Spleen (tissue), 11 donors: ENCODE results near the gene GBE1. TPM values are rescaled to one million over a fixed set of nuclear protein-coding genes. Genes with fewer than 3 reads are reported as not detected.
A peak's percentile ranks its signal among the peaks of the same experiment; 100 is the strongest.

ENCODE experiments used
- DNase-seq: peaks from one replicate; pipeline ENCODE4 v3.0.0-alpha.2; 2020
- H3K27ac ChIP-seq, 8 donors: fragments of 200-600 bp; sonication (generic) in 7 of 8; 1 replicate in 4 of 8; 2 replicates in 4 of 8; pipeline versions ENCODE4 v1.5.0 to v1.8.0; 2016 to 2021; ENCODE audit warnings: inconsistent platforms in 4 of 8, mild to moderate bottlenecking in 4 of 8, moderate library complexity in 1 of 8
- H3K27me3 ChIP-seq, 7 donors: fragments of 200-600 bp; sonication (generic) in 6 of 7; replicated peaks in 1 of 7; 1 replicate in 4 of 7; 2 replicates in 3 of 7; pipeline versions ENCODE4 v1.5.0 to v1.8.0; 2016 to 2021; ENCODE audit warnings: inconsistent platforms in 3 of 7, mild to moderate bottlenecking in 1 of 7
- H3K36me3 ChIP-seq, 6 donors: fragments of 200-600 bp; sonication (generic) in 5 of 6; 1 replicate in 4 of 6; 2 replicates in 2 of 6; pipeline versions ENCODE4 v1.5.0 to v1.8.0; 2016 to 2021; ENCODE audit warnings: inconsistent platforms in 2 of 6
- H3K4me1 ChIP-seq, 6 donors: fragments of 200-600 bp; sonication (generic) in 5 of 6; 1 replicate in 3 of 6; 2 replicates in 3 of 6; pipeline versions ENCODE4 v1.5.0 to v1.8.0; 2016 to 2021; ENCODE audit warnings: inconsistent platforms in 3 of 6
- H3K4me3 ChIP-seq, 8 donors: fragments of 200-600 bp; sonication (generic) in 7 of 8; 1 replicate in 4 of 8; 2 replicates in 4 of 8; pipeline versions ENCODE4 v1.5.0 to v1.8.0; 2016 to 2021; ENCODE audit warnings: inconsistent platforms in 4 of 8, mild to moderate bottlenecking in 4 of 8, moderate library complexity in 2 of 8
- H3K9me3 ChIP-seq, 8 donors: fragments of 200-600 bp; sonication (generic) in 7 of 8; 1 replicate in 4 of 8; 2 replicates in 4 of 8; pipeline versions ENCODE4 v1.5.0 to v1.8.0; 2016 to 2021; ENCODE audit warnings: inconsistent platforms in 4 of 8
- CTCF ChIP-seq, 11 experiments: fragments of 200-600 bp in 7 of 11; fragments of 450-650 bp in 4 of 11; sonication (generic) in 4 of 11; IDR thresholded peaks in 8 of 11; conservative IDR thresholded peaks in 3 of 11; 1 replicate in 7 of 11; 2 replicates in 4 of 11; pipeline versions ENCODE4 v1.4.0 to v1.8.0; 2016 to 2021; ENCODE audit warnings: antibody characterized with exemption in 11 of 11, inconsistent platforms in 4 of 11, mild to moderate bottlenecking in 1 of 11
- POLR2A ChIP-seq, 3 donors: fragments of 450-650 bp; IDR thresholded peaks; one replicate each; pipeline ENCODE4 v1.5.1; 2017; ENCODE audit warnings: antibody characterized with exemption in 3 of 3, mild to moderate bottlenecking in 1 of 3
- POLR2AphosphoS5 ChIP-seq, 3 donors: sonication (generic); formaldehyde crosslinking; IDR thresholded peaks; one replicate each; pipeline ENCODE4 v1.5.1; 2017; ENCODE audit warnings: antibody characterized with exemption in 3 of 3
- WGBS, 5 donors: extraction: QIAGEN DNeasy Blood & Tissue Kit in 3 of 5; methylation state at CpG; one replicate each; pipeline versions ENCODE4 v1.1.5 to v1.1.7; 2013 to 2018; 5-methylcytosine and 5-hydroxymethylcytosine counted together
- intact Hi-C: fragments of 100-400 bp; cut with DNase I; formaldehyde crosslinking; loops from one replicate; pipeline ENCODE4 v1.15.0; 2023; ENCODE audit warnings: low total_unique reads
- polyA plus RNA-seq, 3 donors: library from polyadenylated mRNA; stranded (reverse); fragments of 200-250 nt; gene quantifications; one replicate each; pipeline ENCODE4 v1.2.1, GENCODE V29; 2013
- total RNA-seq, 7 donors: library from RNA; depleted of rRNA in 3 of 7; stranded (reverse); fragments of >200 nt in 3 of 7; fragmentation: NEBNext Ultra II Directional in 4 of 7; extraction: Animal tissue kit (Norgen Biotek cat#: 25700) in 4 of 7; gene quantifications; one replicate each; pipeline versions ENCODE4 v1.1.0 to v1.2.1, GENCODE V29; 2016 to 2021
- donor health status: healthy with polysubstance abuse.
- donor health status: DM: no; HTN: no; CAD: no; lungs with moderate emphysema.
- donor health status: DM: no; HTN: no; CAD: no.
- donor health status: Bipolar disorder and iron deficiency.
- donor health status: healthy.
- donor health status: DM: no; HTN: no; CAD: no.
- donor health status: DM: yes; HTN: yes; CAD: no.

GBE1 gene
- total and polyA plus RNA-seq, 10 donors, result 5.0 to 34.3 (median 21.5) TPM

- intact Hi-C loops, result no loop called here
- Histone ChIP-seq H3K27ac (no peak overlapping the region), H3K9me3 (no peaks in the 10 kb centered on the region), H3K27me3 (no peaks in the 10 kb centered on the region), H3K36me3 (peaks cover 0 to 10% (median 0%) of the 10 kb centered on the region in 6 donors), H3K4me1 (no peaks in the 10 kb centered on the region), H3K4me3 (no peak overlapping the region)
- no peak for TF ChIP-seq POLR2A (IDR thresholded peaks at IDR 0.05)
- TF ChIP-seq CTCF (IDR thresholded peaks at IDR 0.05 in 8 of 11, conservative IDR thresholded peaks at IDR 0.05 in 3 of 11), result peak in 8 of 11 experiments; percentile 8 to 55 (median 49)
- DNase-seq, result no peak
Observed at GRCh38 chr3:81666502-81667121, 94.8 kb downstream of the GBE1 start.

GRCh38 chr3:81663114-81663513, 98.3 kb downstream of the GBE1 start:
- no peaks in the 10 kb centered on the region for H3K9me3 ChIP-seq
- no peaks in the 10 kb centered on the region for H3K4me1 ChIP-seq
- H3K27me3 ChIP-seq, result no peaks in the 10 kb centered on the region
- H3K27ac ChIP-seq, result no peak overlapping the region
- H3K4me3 ChIP-seq, result no peak overlapping the region
- intact Hi-C loops, result no loop called here
- no peaks in the 10 kb centered on the region for H3K36me3 ChIP-seq
- WGBS, 5 donors, result 94 to 98% (median 96%) methylated on average over 10 of the region's 10 CpGs
- TF ChIP-seq CTCF (IDR thresholded peaks at IDR 0.05 in 8 of 11, conservative IDR thresholded peaks at IDR 0.05 in 3 of 11) (no peak), POLR2A (IDR thresholded peaks at IDR 0.05) (no peak), POLR2AphosphoS5 (IDR thresholded peaks at IDR 0.05) (no peak)
- no peak for DNase-seq

GRCh38 chr3:81660036-81660435, 101.4 kb downstream of the GBE1 start:
- intact Hi-C loops, result no loop called here
- WGBS, 5 donors, result 92 to 100% (median 98%) methylated on average over 1 of the region's 1 CpG
- TF ChIP-seq POLR2AphosphoS5 (IDR thresholded peaks at IDR 0.05) (no peak), CTCF (IDR thresholded peaks at IDR 0.05 in 8 of 11, conservative IDR thresholded peaks at IDR 0.05 in 3 of 11) (no peak), POLR2A (IDR thresholded peaks at IDR 0.05) (no peak)

GRCh38 chr3:81658322-81658997, 103.0 kb downstream of the GBE1 start:
- Histone ChIP-seq H3K9me3 (no peaks in the 10 kb centered on the region), H3K27me3 (no peaks in the 10 kb centered on the region), H3K27ac (no peak overlapping the region), H3K4me3 (no peak overlapping the region), H3K36me3 (no peaks in the 10 kb centered on the region), H3K4me1 (no peaks in the 10 kb centered on the region)
- TF ChIP-seq CTCF (IDR thresholded peaks at IDR 0.05 in 8 of 11, conservative IDR thresholded peaks at IDR 0.05 in 3 of 11), result no peak
- TF ChIP-seq POLR2AphosphoS5 (IDR thresholded peaks at IDR 0.05), result no peak
- TF ChIP-seq POLR2A (IDR thresholded peaks at IDR 0.05), result no peak
- DNase-seq, result no peak
- intact Hi-C loops, result no loop called here
- 88 to 94% (median 91%) methylated on average over 3 of the region's 3 CpGs for WGBS, 5 donors

More at GRCh38 chr3:81660036-81660435, 101.4 kb downstream of the GBE1 start:
- Histone ChIP-seq H3K4me1 (no peaks in the 10 kb centered on the region), H3K27me3 (no peaks in the 10 kb centered on the region), H3K36me3 (no peaks in the 10 kb centered on the region), H3K27ac (no peak overlapping the region), H3K9me3 (no peaks in the 10 kb centered on the region), H3K4me3 (no peak overlapping the region)
- no peak for DNase-seq
